Measurements from ENCODE around the gene EXD3. TPM values are rescaled to one million over a fixed set of nuclear protein-coding genes. Genes with fewer than 3 reads are reported as not detected.

Gene EXD3
- total and polyA plus RNA-seq, 5 donors from 2014 or later = 4.7 to 27.3 (median 5.8) TPM

GRCh38 chr9:137267933-137268355, 155.0 kb downstream of the EXD3 start:
- ATAC-seq (ENCODE audit: low read depth in 2 of 2) (peak in 1 of 2 donors; percentile 56), DNase-seq (no peak)
- no peaks in the 10 kb centered on the region for H3K27me3 ChIP-seq (ENCODE audit: control insufficient read depth, insufficient read depth, low read length)
- Mint-ChIP-seq H3K36me3 (peaks cover 14% of the 10 kb centered on the region), H3K4me1 (peaks cover 0 to 15% (median 6%) of the 10 kb centered on the region in 4 donors), H3K27me3 (no peaks in the 10 kb centered on the region), H3K9me3 (no peaks in the 10 kb centered on the region), H3K4me3 (no peak overlapping the region), H3K27ac (no peak overlapping the region)
- peaks cover 33% of the 10 kb centered on the region for H3K36me3 ChIP-seq (ENCODE audit: control insufficient read depth, insufficient read depth, low read length)
- H3K27ac ChIP-seq (ENCODE audit: insufficient read depth, low read length, poor library complexity, severe bottlenecking) = no peak overlapping the region
- no peak overlapping the region for H3K4me3 ChIP-seq (ENCODE audit: low read depth, low read length)
- no peaks in the 10 kb centered on the region for H3K9me3 ChIP-seq (ENCODE audit: control insufficient read depth in 2 of 2, low read length in 2 of 2)
- peaks cover 4% of the 10 kb centered on the region for H3K4me1 ChIP-seq (ENCODE audit: control insufficient read depth, insufficient read depth, low read length, poor library complexity, severe bottlenecking)

GRCh38 chr9:137266585-137267453, 156.1 kb downstream of the EXD3 start:
- H3K4me3 ChIP-seq (ENCODE audit: low read depth, low read length) = no peak overlapping the region
- no peak overlapping the region for H3K4me3 Mint-ChIP-seq
- H3K4me1 ChIP-seq (ENCODE audit: control insufficient read depth, insufficient read depth, low read length, poor library complexity, severe bottlenecking) = peaks cover 4% of the 10 kb centered on the region
- H3K36me3 ChIP-seq (ENCODE audit: control insufficient read depth, insufficient read depth, low read length) = peaks cover 34% of the 10 kb centered on the region
- H3K27me3 ChIP-seq (ENCODE audit: control insufficient read depth, insufficient read depth, low read length) = no peaks in the 10 kb centered on the region
- no peak for ATAC-seq (ENCODE audit: low read depth in 2 of 2)
- no peak for DNase-seq
- H3K27ac Mint-ChIP-seq = no peak overlapping the region
- no peaks in the 10 kb centered on the region for H3K27me3 Mint-ChIP-seq
- no peak overlapping the region for H3K27ac ChIP-seq (ENCODE audit: insufficient read depth, low read length, poor library complexity, severe bottlenecking)
- peaks cover 0 to 14% (median 6%) of the 10 kb centered on the region in 4 donors for H3K4me1 Mint-ChIP-seq
- H3K9me3 ChIP-seq (ENCODE audit: control insufficient read depth in 2 of 2, low read length in 2 of 2) = no peaks in the 10 kb centered on the region
- no peaks in the 10 kb centered on the region for H3K9me3 Mint-ChIP-seq
- H3K36me3 Mint-ChIP-seq = peaks cover 15% of the 10 kb centered on the region

GRCh38 chr9:137266162-137266527, 156.8 kb downstream of the EXD3 start:
- DNase-seq (no peak), ATAC-seq (ENCODE audit: low read depth in 2 of 2) (no peak)
- no peaks in the 10 kb centered on the region for H3K4me1 ChIP-seq (ENCODE audit: control insufficient read depth, insufficient read depth, low read length, poor library complexity, severe bottlenecking)
- peaks cover 34% of the 10 kb centered on the region for H3K36me3 ChIP-seq (ENCODE audit: control insufficient read depth, insufficient read depth, low read length)
- Mint-ChIP-seq H3K27me3 (no peaks in the 10 kb centered on the region), H3K27ac (no peak overlapping the region), H3K4me3 (no peak overlapping the region), H3K36me3 (peaks cover 19% of the 10 kb centered on the region), H3K9me3 (no peaks in the 10 kb centered on the region), H3K4me1 (peaks cover 0 to 13% (median 5%) of the 10 kb centered on the region in 4 donors)
- H3K27me3 ChIP-seq (ENCODE audit: control insufficient read depth, insufficient read depth, low read length) = no peaks in the 10 kb centered on the region
- H3K4me3 ChIP-seq (ENCODE audit: low read depth, low read length) = no peak overlapping the region
- H3K27ac ChIP-seq (ENCODE audit: insufficient read depth, low read length, poor library complexity, severe bottlenecking) = no peak overlapping the region
- H3K9me3 ChIP-seq (ENCODE audit: control insufficient read depth in 2 of 2, low read length in 2 of 2) = no peaks in the 10 kb centered on the region

GRCh38 chr9:137265496-137266161, 157.3 kb downstream of the EXD3 start:
- no peaks in the 10 kb centered on the region for H3K9me3 Mint-ChIP-seq
- no peak for DNase-seq
- Histone ChIP-seq H3K36me3 (ENCODE audit: control insufficient read depth, insufficient read depth, low read length) (peaks cover 34% of the 10 kb centered on the region), H3K9me3 (ENCODE audit: control insufficient read depth in 2 of 2, low read length in 2 of 2) (no peaks in the 10 kb centered on the region), H3K27me3 (ENCODE audit: control insufficient read depth, insufficient read depth, low read length) (no peaks in the 10 kb centered on the region), H3K4me3 (ENCODE audit: low read depth, low read length) (no peak overlapping the region), H3K4me1 (ENCODE audit: control insufficient read depth, insufficient read depth, low read length, poor library complexity, severe bottlenecking) (no peaks in the 10 kb centered on the region), H3K27ac (ENCODE audit: insufficient read depth, low read length, poor library complexity, severe bottlenecking) (no peak overlapping the region)
- H3K27ac Mint-ChIP-seq = no peak overlapping the region
- peaks cover 0 to 13% (median 5%) of the 10 kb centered on the region in 4 donors for H3K4me1 Mint-ChIP-seq
- no peak for ATAC-seq (ENCODE audit: low read depth in 2 of 2)
- H3K4me3 Mint-ChIP-seq = no peak overlapping the region
- H3K36me3 Mint-ChIP-seq = peaks cover 19% of the 10 kb centered on the region
- H3K27me3 Mint-ChIP-seq = no peaks in the 10 kb centered on the region

GRCh38 chr9:137264067-137264466, 158.9 kb downstream of the EXD3 start:
- Histone ChIP-seq H3K4me1 (ENCODE audit: control insufficient read depth, insufficient read depth, low read length, poor library complexity, severe bottlenecking) (no peaks in the 10 kb centered on the region), H3K27ac (ENCODE audit: insufficient read depth, low read length, poor library complexity, severe bottlenecking) (no peak overlapping the region), H3K4me3 (ENCODE audit: low read depth, low read length) (no peak overlapping the region), H3K36me3 (ENCODE audit: control insufficient read depth, insufficient read depth, low read length) (peaks cover 31% of the 10 kb centered on the region), H3K9me3 (ENCODE audit: control insufficient read depth in 2 of 2, low read length in 2 of 2) (no peaks in the 10 kb centered on the region), H3K27me3 (ENCODE audit: control insufficient read depth, insufficient read depth, low read length) (no peaks in the 10 kb centered on the region)
- DNase-seq = no peak
- H3K27me3 Mint-ChIP-seq = no peaks in the 10 kb centered on the region
- H3K9me3 Mint-ChIP-seq = no peaks in the 10 kb centered on the region
- no peak overlapping the region for H3K27ac Mint-ChIP-seq
- peaks cover 0 to 14% (median 3%) of the 10 kb centered on the region in 4 donors for H3K4me1 Mint-ChIP-seq
- ATAC-seq (ENCODE audit: low read depth in 2 of 2) = no peak
- no peak overlapping the region for H3K4me3 Mint-ChIP-seq
- peaks cover 14% of the 10 kb centered on the region for H3K36me3 Mint-ChIP-seq

GRCh38 chr9:137263506-137263905, 159.5 kb downstream of the EXD3 start:
- Histone ChIP-seq H3K9me3 (ENCODE audit: control insufficient read depth in 2 of 2, low read length in 2 of 2) (no peaks in the 10 kb centered on the region), H3K27ac (ENCODE audit: insufficient read depth, low read length, poor library complexity, severe bottlenecking) (no peak overlapping the region), H3K36me3 (ENCODE audit: control insufficient read depth, insufficient read depth, low read length) (peaks cover 30% of the 10 kb centered on the region), H3K27me3 (ENCODE audit: control insufficient read depth, insufficient read depth, low read length) (no peaks in the 10 kb centered on the region), H3K4me3 (ENCODE audit: low read depth, low read length) (no peak overlapping the region), H3K4me1 (ENCODE audit: control insufficient read depth, insufficient read depth, low read length, poor library complexity, severe bottlenecking) (no peaks in the 10 kb centered on the region)
- Mint-ChIP-seq H3K36me3 (peaks cover 13% of the 10 kb centered on the region), H3K27ac (no peak overlapping the region), H3K9me3 (no peaks in the 10 kb centered on the region), H3K4me1 (peaks cover 0 to 11% (median 1%) of the 10 kb centered on the region in 4 donors), H3K27me3 (no peaks in the 10 kb centered on the region), H3K4me3 (no peak overlapping the region)
- no peak for DNase-seq
- ATAC-seq (ENCODE audit: low read depth in 2 of 2) = no peak

- no peaks in the 10 kb centered on the region for H3K4me1 ChIP-seq (ENCODE audit: control insufficient read depth, insufficient read depth, low read length, poor library complexity, severe bottlenecking)
- no peak overlapping the region for H3K4me3 ChIP-seq (ENCODE audit: low read depth, low read length)
- Mint-ChIP-seq H3K36me3 (peaks cover 12% of the 10 kb centered on the region), H3K4me3 (no peak overlapping the region), H3K9me3 (no peaks in the 10 kb centered on the region), H3K4me1 (peaks cover 0 to 10% (median 1%) of the 10 kb centered on the region in 4 donors), H3K27me3 (no peaks in the 10 kb centered on the region), H3K27ac (no peak overlapping the region)
- no peaks in the 10 kb centered on the region for H3K27me3 ChIP-seq (ENCODE audit: control insufficient read depth, insufficient read depth, low read length)
- H3K36me3 ChIP-seq (ENCODE audit: control insufficient read depth, insufficient read depth, low read length) = peaks cover 30% of the 10 kb centered on the region
- ATAC-seq (ENCODE audit: low read depth in 2 of 2) (no peak), DNase-seq (no peak)
- no peak overlapping the region for H3K27ac ChIP-seq (ENCODE audit: insufficient read depth, low read length, poor library complexity, severe bottlenecking)
- no peaks in the 10 kb centered on the region for H3K9me3 ChIP-seq (ENCODE audit: control insufficient read depth in 2 of 2, low read length in 2 of 2)
Observed at GRCh38 chr9:137262909-137263285, 160.1 kb downstream of the EXD3 start.

Measured in CD4-positive, CD25-positive, alpha-beta regulatory T cell (primary cell).